Neural progenitor cell (in vitro differentiated cells): ENCODE measurements around the gene CSF3R.

Experiments
- CTCF ChIP-seq: fragments of 200-600 bp; sonication (generic); IDR thresholded peaks from 2 replicates; pipeline ENCODE4 v1.5.1; 2017; ENCODE audit warnings: antibody characterized with exemption, mild to moderate bottlenecking
- EZH2 ChIP-seq: fragments of 200-600 bp; sonication (generic); IDR thresholded peaks from 2 replicates; pipeline ENCODE4 v1.6.1; 2017; ENCODE audit warnings: antibody characterized with exemption, mild to moderate bottlenecking, moderate library complexity
- EZH2phosphoT487 ChIP-seq: fragments of 200-600 bp; sonication (generic); IDR thresholded peaks from 2 replicates; pipeline ENCODE4 v1.6.1; 2017; ENCODE audit warnings: antibody characterized with exemption

- no peak for TF ChIP-seq EZH2phosphoT487
- TF ChIP-seq CTCF: no peak
- no peak for TF ChIP-seq EZH2
Measured at GRCh38 chr1:36450270-36450918, 32.3 kb downstream of the CSF3R start, which contains the start of gene OSCP1.
